Activated naive CD4-positive, alpha-beta T cell treated with Interleukin-2 at 50 U/mL for 16 hours (primary cell): ENCODE measurements around the gene TENT4B.

Source experiments
- DNase-seq: peaks from one replicate; pipeline ENCODE4 v3.0.0-alpha.2; 2020

TENT4B gene

DNA sequence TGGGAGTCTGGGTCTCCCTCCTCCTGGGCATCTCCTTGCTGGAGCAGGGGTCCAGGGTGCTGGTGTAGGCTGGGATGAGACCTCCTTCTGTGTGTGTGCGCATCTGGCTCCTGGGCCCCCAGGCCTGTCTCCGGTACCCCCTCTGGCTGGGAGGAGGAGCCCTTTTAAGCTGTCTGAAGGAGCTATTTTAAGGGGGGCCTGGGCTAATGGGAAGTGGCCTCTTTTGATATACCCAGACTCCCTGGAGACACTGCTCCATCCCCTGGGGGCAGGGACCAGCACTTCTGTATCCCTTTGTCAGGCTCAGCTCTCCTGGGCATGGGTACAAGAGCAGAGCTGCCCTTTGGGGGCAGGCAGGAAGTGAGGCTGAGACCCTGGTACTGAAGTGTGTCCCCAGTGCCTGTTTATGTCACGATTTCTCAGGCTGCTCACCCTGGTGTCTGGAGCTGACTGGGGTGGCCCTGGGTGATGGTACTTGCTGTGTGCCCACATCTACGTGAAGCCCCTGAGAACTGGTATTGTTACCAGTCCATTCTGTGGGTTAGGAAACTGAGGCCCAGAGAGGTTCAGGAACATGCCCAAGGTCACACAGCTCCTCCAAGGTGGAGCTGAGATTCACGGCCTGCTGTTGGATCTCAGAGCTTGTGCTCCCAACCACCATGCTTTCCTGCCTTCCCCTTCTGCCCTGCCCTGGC lies 119.7 kb downstream of the TENT4B start:
- DNase-seq = no peak

DNA sequence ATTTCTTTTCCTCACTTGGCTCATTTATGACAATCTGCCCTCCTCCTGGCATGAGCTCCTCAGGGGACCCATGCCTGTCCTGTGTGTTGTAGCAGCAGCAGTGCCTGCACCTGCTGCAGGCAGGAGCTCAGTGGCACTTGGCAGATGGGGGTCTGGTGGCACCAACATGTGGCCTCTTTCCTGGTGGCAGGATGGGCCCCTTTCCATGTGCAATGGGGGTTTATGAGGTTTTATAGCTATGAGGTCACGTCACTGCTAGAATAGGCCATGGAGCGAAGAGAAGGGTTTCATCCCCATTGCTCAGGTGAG lies 120.2 kb downstream of the TENT4B start:
- DNase-seq = no peak

DNA sequence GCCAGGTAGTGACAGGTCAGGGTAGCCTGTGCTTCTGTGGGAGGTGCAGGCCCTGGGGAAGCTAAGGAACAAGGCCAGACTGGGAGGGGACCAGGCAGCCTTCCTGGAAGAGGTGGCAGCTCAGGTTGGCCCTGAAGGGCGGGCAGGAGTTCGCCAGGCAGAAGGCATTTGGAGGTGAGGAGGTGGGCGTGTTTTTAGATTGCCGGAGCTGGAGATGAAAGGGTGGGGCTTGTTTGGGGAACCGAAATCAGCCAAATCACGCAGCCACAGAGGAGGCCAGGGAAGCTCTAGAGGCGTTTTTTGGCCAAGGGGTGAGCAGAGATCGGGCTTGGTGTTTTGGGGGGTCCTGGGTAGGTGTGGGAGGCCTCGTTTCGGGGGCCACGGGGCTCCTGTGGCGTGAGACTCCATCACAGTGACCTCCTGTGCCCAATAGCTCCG lies 120.8 kb downstream of the TENT4B start:
- DNase-seq = peak; percentile 59

DNA sequence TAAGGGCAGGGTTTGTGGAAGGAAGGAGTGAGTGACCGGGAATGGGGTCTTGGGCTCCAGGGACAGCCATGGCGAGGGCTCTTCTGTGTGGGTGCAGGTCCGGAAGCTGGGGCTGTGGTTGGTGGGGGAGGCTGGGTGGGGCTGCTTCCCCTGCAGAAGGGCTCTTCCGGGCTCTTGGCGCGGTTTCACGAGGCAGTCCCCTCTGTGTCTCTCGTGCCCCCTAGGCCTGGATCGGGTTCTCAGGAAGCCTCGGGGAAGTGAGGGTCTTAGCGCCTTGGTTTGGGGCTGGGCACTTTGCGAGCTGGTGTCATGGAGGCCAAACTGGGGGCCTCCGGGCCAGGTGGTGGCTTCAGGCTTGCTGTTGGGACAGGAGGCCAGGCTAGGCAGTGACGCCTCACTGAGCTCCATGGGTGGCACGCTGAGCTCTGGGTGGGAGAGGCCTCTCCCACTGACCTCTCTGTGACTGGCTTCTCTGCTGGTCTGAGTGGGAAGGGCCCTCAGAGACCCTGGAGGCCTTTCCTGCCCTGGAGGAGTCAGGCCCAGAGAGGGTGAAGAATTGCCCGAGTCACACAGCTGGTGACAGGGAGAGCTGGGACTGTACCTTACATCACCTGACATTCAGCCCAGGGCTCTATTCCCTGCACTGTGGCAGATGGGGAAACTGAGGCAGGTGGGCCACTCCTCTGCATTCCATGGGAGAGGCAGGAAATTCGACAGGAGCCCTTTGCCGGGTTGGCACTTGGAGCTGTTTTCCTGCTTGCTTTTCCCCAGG lies 121.4 kb downstream of the TENT4B start:
- peak; percentile 53 for DNase-seq

DNA sequence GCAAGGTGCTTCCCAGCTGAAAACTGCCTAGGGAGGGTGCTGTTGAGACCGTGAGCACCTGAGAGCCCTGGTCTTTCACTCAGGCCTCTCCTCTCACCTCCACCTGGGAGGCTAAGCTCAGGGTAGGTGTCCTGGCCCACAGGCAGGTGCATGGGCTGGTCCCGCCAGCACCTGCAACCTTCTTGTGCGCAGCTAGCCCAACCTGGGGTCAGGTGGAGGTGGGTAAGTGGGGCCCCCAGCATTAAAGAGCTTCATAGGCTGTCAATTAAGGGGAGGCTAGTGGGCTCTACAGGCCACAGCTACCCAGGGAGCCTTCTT lies 122.0 kb downstream of the TENT4B start:
- DNase-seq = no peak

DNA sequence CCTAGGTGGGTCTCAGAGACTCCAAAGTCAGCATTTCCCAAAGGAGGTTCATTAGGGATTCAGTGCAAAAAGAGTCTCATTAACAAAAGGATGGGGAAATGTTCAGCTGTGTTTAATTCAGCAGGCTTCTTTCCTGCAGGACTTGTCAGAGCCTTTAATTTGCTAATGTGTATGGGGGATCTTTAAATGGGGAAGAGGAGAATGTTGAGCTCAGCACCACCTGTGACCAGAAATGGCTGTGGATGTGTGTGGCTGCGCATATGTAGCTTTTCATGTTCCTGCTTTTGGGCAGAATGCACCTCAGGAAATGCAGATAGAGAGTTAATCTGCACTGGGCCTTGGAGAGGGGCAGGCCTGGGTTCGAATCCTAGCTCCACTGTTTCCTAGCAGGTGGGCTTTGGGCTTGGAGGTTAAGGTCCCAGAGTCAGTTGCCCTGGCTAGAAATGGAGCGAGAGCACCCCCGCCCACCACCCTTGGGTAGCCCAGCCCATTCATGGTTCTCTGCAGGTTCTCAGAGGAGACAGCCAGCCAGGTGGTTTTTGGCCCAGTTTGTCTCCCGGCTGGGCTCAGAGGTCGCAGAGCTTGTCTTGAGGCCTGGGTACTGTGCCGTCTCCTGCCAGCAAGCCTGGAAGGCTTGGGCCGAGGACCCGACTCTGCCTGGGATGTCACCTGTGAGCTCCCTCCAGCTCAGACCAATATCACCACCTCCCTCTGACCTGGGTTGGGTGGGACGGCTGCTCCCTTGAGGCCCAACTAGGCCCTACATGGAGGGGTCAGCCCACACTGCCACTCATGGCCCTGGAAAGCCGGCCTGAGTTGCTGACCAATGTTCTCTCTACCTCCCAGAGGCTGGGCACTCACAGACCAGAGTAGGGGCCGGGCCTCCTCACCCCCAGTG lies 122.6 kb downstream of the TENT4B start:
- DNase-seq = no peak

DNA sequence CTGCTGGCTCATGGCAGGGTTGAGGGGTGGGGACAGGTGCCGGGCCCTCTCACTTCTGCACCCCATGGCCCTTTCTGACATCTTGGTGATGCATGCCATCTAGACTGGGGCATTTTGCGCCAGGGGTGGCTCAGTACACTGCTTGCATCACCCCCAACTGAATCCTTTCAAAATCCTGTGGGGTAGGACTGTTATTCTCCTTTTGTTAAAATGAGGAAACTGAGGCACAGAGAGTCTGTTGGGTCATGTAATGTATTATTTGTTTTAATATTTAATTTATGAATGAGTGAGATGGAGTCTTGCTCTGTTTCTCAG lies 123.2 kb downstream of the TENT4B start:
- DNase-seq = no peak

DNA sequence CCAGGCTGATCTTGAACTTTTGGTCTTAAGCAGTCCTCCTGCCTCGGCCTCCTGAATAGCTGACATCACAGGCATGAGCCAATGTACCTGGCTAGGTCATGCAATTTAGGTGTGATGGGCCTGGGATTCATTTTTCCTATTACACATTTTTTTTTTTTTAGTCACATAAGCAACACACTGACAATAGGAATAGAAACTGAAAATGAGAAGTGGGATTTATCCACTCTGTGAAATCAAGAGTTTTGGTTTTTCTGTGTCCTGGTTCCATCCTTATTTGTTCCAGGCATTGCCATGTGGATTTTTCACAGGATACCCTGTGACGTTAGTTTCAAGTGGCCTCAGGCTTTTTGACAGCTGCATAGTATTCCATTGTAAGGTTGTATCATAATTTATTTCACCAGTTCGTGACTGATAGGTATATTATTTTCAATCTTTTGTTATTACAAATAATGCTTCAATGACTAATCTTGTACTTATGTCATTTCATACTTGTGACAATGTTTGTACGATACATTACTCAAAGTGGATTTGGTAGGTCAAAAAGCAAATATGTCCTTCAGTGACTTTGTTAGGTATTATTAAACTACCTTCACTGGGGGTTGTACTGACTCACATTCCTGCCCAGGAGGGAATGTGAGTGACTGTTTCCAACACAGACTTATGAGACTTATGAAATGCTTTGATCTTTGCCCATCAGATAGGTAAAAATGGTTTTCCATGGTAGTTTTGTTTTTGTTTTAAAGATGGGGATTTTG lies 123.9 kb downstream of the TENT4B start:
- DNase-seq = no peak

DNA sequence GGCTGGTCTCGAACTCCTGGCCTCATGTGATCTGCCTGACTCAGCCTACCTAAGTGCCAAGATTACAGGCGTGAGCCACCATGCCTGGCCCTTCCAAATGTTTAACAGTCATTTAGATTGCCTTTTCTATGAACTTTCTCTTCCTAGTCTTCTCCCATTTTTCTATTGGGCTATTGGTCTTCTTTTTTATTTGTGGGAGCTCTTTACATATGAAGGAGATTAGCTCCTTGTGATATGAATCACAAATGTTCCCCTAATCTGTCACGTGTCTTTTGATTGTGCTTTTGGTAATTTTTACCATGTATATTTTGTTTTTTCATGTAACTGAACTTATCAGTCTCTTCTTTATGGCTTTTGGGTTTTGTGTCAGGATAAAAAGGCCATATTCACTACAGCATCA lies 125.1 kb downstream of the TENT4B start:
- DNase-seq = no peak

DNA sequence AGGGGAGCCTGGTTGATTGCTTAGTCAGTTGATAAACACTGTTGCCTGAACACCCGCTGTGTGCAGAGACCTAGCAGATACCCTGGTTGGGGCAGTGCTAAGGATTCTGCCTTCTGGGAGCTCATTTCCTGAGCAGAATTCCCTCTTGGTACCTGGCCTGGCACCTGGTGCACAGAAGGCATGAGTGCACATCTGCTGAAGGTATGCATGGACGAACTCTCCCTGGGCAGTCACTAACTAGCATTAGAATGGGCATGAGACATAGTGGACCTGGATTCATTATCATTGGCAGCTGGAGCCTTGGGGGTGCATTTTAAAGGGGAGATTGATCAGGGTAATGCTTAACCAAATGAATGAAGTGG lies 126.4 kb downstream of the TENT4B start:
- DNase-seq = no peak

DNA sequence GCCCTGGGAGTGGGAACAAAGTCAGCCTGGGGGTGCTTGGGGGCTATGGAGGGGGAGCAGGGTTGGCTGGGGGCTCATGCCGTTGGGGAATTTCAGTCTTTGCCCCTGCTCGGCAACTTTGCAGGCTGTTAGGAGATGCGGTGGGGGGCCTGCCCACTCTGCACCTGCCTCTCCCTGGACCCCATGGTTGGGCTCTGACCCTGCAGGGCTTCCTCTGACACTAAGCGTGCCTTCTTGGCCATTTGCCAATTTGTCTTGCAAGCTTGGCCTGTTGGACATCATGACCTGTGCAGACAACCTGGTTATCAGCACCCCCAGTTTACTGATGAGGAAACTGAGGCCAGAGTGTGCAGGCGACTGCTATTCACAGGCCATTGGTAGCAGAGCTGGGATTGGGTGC lies 127.8 kb downstream of the TENT4B start:
- no peak for DNase-seq
